Mesenchymal stem cell (in vitro differentiated cells and primary cell): ENCODE results near the gene ACTN4.

Experiments
- DNase-seq: peaks from one replicate; pipeline ENCODE4 v3.0.0-alpha.2; 2013
- H2AFZ ChIP-seq: one replicate; pipeline ENCODE4 v1.6.1; 2013; ENCODE audit warnings: low read depth, mild to moderate bottlenecking, control low read depth, inconsistent platforms, low read length, moderate library complexity
- H2AK5ac ChIP-seq: 2 replicates; pipeline ENCODE4 v1.6.1; 2013; ENCODE audit warnings: low read length, moderate library complexity, mild to moderate bottlenecking, inconsistent platforms; ENCODE audit not compliant: severe bottlenecking
- H2BK120ac ChIP-seq: one replicate; pipeline ENCODE4 v1.6.1; 2013; ENCODE audit warnings: low read depth, mild to moderate bottlenecking, inconsistent platforms, low read length, moderate library complexity
- H2BK12ac ChIP-seq, 2 experiments: one replicate each; pipeline ENCODE4 v1.6.1; 2013; ENCODE audit warnings: inconsistent platforms in 2 of 2, low read length in 2 of 2, mild to moderate bottlenecking in 2 of 2, moderate library complexity in 2 of 2, control low read depth in 1 of 2
- H2BK15ac ChIP-seq: one replicate; pipeline ENCODE4 v1.6.1; 2013; ENCODE audit warnings: mild to moderate bottlenecking, low read depth, inconsistent platforms; ENCODE audit not compliant: poor library complexity, severe bottlenecking
- H2BK5ac ChIP-seq: 2 replicates; pipeline ENCODE4 v1.6.1; 2013; ENCODE audit warnings: low read depth, mild to moderate bottlenecking, low read length, control low read depth, inconsistent platforms; ENCODE audit not compliant: poor library complexity, severe bottlenecking
- H3K14ac ChIP-seq, 2 experiments: one replicate each; pipeline ENCODE4 v1.6.1; 2013; ENCODE audit warnings: inconsistent platforms in 2 of 2, low read length in 2 of 2, control low read depth in 1 of 2, mild to moderate bottlenecking in 1 of 2, moderate library complexity in 1 of 2
- H3K18ac ChIP-seq, 2 experiments: one replicate each; pipeline ENCODE4 v1.6.1; 2013; ENCODE audit warnings: inconsistent platforms in 2 of 2, low read length in 2 of 2, control low read depth in 1 of 2, low read depth in 1 of 2, mild to moderate bottlenecking in 1 of 2
- H3K23ac ChIP-seq, 2 experiments: one replicate each; pipeline ENCODE4 v1.6.1; 2013; ENCODE audit warnings: inconsistent platforms in 2 of 2, low read length in 2 of 2, mild to moderate bottlenecking in 2 of 2, moderate library complexity in 2 of 2, control low read depth in 1 of 2
- H3K27ac ChIP-seq: 2 replicates; pipeline ENCODE4 v1.5.1; 2013; ENCODE audit warnings: mild to moderate bottlenecking, moderate library complexity, low read length, control low read depth, inconsistent platforms; ENCODE audit not compliant: poor library complexity, severe bottlenecking
- H3K27me3 ChIP-seq, 2 experiments: 2 replicates each; pipeline versions ENCODE4 v1.6.1 to v1.7.0; 2013; ENCODE audit warnings: low read length in 2 of 2, mild to moderate bottlenecking in 2 of 2, moderate library complexity in 2 of 2, control low read depth in 1 of 2, inconsistent platforms in 1 of 2; ENCODE audit not compliant: control insufficient read depth in 1 of 2, insufficient read depth in 1 of 2
- H3K36me3 ChIP-seq, 2 experiments: 2 replicates each; pipeline versions ENCODE4 v1.6.1 to v1.7.0; 2013; ENCODE audit warnings: low read length in 2 of 2, control low read depth in 1 of 2, inconsistent platforms in 1 of 2, low read depth in 1 of 2, mild to moderate bottlenecking in 1 of 2; ENCODE audit not compliant: insufficient read depth in 2 of 2, control insufficient read depth in 1 of 2
- H3K4ac ChIP-seq, 2 experiments: one replicate each; pipeline ENCODE4 v1.6.1; 2013; ENCODE audit warnings: inconsistent platforms in 2 of 2, low read length in 2 of 2, mild to moderate bottlenecking in 2 of 2, moderate library complexity in 2 of 2, control low read depth in 1 of 2, low read depth in 1 of 2
- H3K4me1 ChIP-seq: 2 replicates; pipeline ENCODE4 v1.6.1; 2013; ENCODE audit warnings: low read depth, low read length, control low read depth; ENCODE audit not compliant: control insufficient read depth, insufficient read depth
- H3K4me2 ChIP-seq: 2 replicates; pipeline ENCODE4 v1.6.1; 2013; ENCODE audit warnings: low read length, mild to moderate bottlenecking, inconsistent platforms; ENCODE audit not compliant: poor library complexity, severe bottlenecking
- H3K4me3 ChIP-seq, 2 experiments: 2 replicates each; pipeline versions ENCODE4 v1.5.1 to v1.7.0; 2013; ENCODE audit warnings: low read length in 2 of 2, mild to moderate bottlenecking in 2 of 2, control low read depth in 1 of 2, low read depth in 1 of 2; ENCODE audit not compliant: insufficient read depth in 1 of 2
- H3K79me1 ChIP-seq: replicated peaks from 2 replicates; pipeline ENCODE4 v1.6.1; 2013; ENCODE audit warnings: mild to moderate bottlenecking, control low read depth, low read length, inconsistent platforms; ENCODE audit not compliant: poor library complexity, severe bottlenecking
- H3K9ac ChIP-seq: 2 replicates; pipeline ENCODE4 v1.7.0; 2013; ENCODE audit warnings: mild to moderate bottlenecking, low read length, moderate library complexity
- H3K9me3 ChIP-seq: 2 replicates; pipeline ENCODE4 v1.7.0; 2013; ENCODE audit warnings: mild to moderate bottlenecking, low read length; ENCODE audit not compliant: control insufficient read depth
- H4K8ac ChIP-seq: one replicate; pipeline ENCODE4 v1.6.1; 2013; ENCODE audit warnings: inconsistent platforms, mild to moderate bottlenecking, low read length, moderate library complexity
- H4K91ac ChIP-seq: one replicate; pipeline ENCODE4 v1.6.1; 2013; ENCODE audit warnings: mild to moderate bottlenecking, low read length, inconsistent platforms
- WGBS: methylation state at CpG from one replicate; pipeline ENCODE4 v1.1.7; 2013; ENCODE audit warnings: mixed read lengths; 5-methylcytosine and 5-hydroxymethylcytosine counted together

Gene ACTN4

DNA sequence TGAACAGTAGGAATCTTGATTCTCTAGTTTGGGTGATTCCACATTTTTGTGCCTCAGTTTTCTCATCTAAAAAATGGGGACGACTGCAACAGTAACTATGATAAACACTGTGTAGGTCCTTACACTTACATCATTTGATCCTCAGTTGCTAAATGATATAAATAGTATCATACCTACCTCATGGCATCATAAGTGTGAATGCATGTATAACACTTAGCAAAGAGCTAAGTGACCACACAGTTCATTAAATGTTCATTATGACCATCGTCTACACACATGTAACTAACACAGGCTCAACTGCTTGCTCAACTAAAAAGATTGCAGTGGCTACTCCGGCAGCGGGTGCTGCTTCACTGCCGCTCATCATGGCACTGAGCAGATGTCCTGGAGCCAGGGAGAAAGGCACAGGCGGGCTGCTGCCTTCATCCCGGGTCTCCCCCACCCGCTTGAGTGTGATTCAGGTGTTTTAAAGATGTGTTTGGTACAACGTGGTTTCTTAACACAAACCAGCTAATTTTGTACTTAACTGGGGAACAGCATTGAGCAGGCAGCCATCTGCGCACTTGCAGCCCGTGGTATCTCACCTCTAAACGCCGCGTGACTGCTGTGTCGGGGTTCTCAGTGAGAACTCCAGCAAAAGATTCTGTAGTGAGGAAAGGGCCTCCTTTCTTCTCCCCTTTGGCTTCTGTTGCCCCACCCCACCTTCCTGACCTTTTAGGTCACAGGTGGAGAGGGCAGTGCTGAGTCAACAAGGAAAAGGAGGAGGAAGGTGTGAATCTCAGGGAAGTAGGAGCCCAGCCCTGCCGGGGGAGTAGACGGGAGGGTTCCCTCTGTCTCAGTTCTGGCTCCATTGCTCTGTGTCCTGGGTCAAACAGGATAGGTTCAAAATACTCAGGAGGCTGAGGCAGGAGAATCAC, 11.7 kb upstream of the ACTN4 start:
- H3K18ac ChIP-seq: no peak overlapping the region
- no peak overlapping the region for H4K8ac ChIP-seq
- no peak overlapping the region for H2AK5ac ChIP-seq
- 86% methylated on average over 16 of the region's 17 CpGs for WGBS
- H3K4me2 ChIP-seq: no peak overlapping the region
- H3K79me1 ChIP-seq: peaks cover 21% of the 10 kb centered on the region
- no peak overlapping the region for H2AFZ ChIP-seq
- H2BK5ac ChIP-seq: no peak overlapping the region
- no peak overlapping the region for H3K23ac ChIP-seq
- no peaks in the 10 kb centered on the region for H3K9me3 ChIP-seq
- H3K4me1 ChIP-seq: peaks cover 16% of the 10 kb centered on the region
- DNase-seq: no peak
- no peak overlapping the region for H4K91ac ChIP-seq
- no peak overlapping the region for H3K4me3 ChIP-seq
- H3K9ac ChIP-seq: no peak overlapping the region
- H2BK120ac ChIP-seq: no peak overlapping the region
- no peak overlapping the region for H3K27ac ChIP-seq
- no peak overlapping the region for H3K14ac ChIP-seq
- H3K27me3 ChIP-seq: no peaks in the 10 kb centered on the region
- H2BK12ac ChIP-seq: no peak overlapping the region
- peaks cover 37 to 43% of the 10 kb centered on the region in 2 experiments for H3K36me3 ChIP-seq
- no peak overlapping the region for H3K4ac ChIP-seq
- no peak overlapping the region for H2BK15ac ChIP-seq

GRCh38 chr19:38638461-38638860, 9.0 kb upstream of the ACTN4 start:
- H3K27me3 ChIP-seq: no peaks in the 10 kb centered on the region
- H4K91ac ChIP-seq: no peak overlapping the region
- no peak overlapping the region for H3K23ac ChIP-seq
- H3K4me2 ChIP-seq: no peak overlapping the region
- H2BK120ac ChIP-seq: no peak overlapping the region
- H3K4me3 ChIP-seq: no peak overlapping the region
- H3K14ac ChIP-seq: no peak overlapping the region
- no peak for DNase-seq
- H2BK5ac ChIP-seq: no peak overlapping the region
- H2AFZ ChIP-seq: no peak overlapping the region
- H2BK15ac ChIP-seq: no peak overlapping the region
- H3K4ac ChIP-seq: no peak overlapping the region
- peaks cover 11% of the 10 kb centered on the region for H3K4me1 ChIP-seq
- H3K9ac ChIP-seq: no peak overlapping the region
- no peak overlapping the region for H4K8ac ChIP-seq
- peaks cover 24% of the 10 kb centered on the region in 2 experiments for H3K36me3 ChIP-seq
- WGBS: over 99% methylated on average over 3 of the region's 3 CpGs
- H3K9me3 ChIP-seq: no peaks in the 10 kb centered on the region
- H3K18ac ChIP-seq: no peak overlapping the region
- H3K27ac ChIP-seq: no peak overlapping the region
- H2BK12ac ChIP-seq: no peak overlapping the region
- no peak overlapping the region for H2AK5ac ChIP-seq
- peaks cover 15% of the 10 kb centered on the region for H3K79me1 ChIP-seq

GRCh38 chr19:38639679-38640078, 7.8 kb upstream of the ACTN4 start:
- Histone ChIP-seq H3K4me1 (peaks cover 11% of the 10 kb centered on the region), H3K9ac (no peak overlapping the region), H3K18ac (no peak overlapping the region), H3K4me2 (no peak overlapping the region), H4K91ac (no peak overlapping the region), H2BK12ac (peak overlapping the region in 1 of 2 experiments; percentile 6), H2BK5ac (no peak overlapping the region), H3K14ac (no peak overlapping the region), H3K4ac (peak overlapping the region in 1 of 2 experiments; percentile 58), H3K27me3 (no peaks in the 10 kb centered on the region), H2AFZ (no peak overlapping the region), H4K8ac (no peak overlapping the region), H2AK5ac (no peak overlapping the region), H3K27ac (no peak overlapping the region), H2BK120ac (no peak overlapping the region), H3K36me3 (peaks cover 20 to 24% of the 10 kb centered on the region in 2 experiments), H3K23ac (no peak overlapping the region), H2BK15ac (no peak overlapping the region), H3K9me3 (no peaks in the 10 kb centered on the region), H3K4me3 (no peak overlapping the region), H3K79me1 (peaks cover 17% of the 10 kb centered on the region)
- WGBS: 90% methylated on average over 2 of the region's 2 CpGs
- DNase-seq: no peak

- no peak overlapping the region for H2BK120ac ChIP-seq
- 84% methylated on average over 4 of the region's 4 CpGs for WGBS
- H2AK5ac ChIP-seq: no peak overlapping the region
- H3K4me3 ChIP-seq: no peak overlapping the region
- no peak overlapping the region for H4K91ac ChIP-seq
- H3K4ac ChIP-seq: no peak overlapping the region
- no peak overlapping the region for H2BK5ac ChIP-seq
- peaks cover 13% of the 10 kb centered on the region for H3K4me1 ChIP-seq
- no peak for DNase-seq
- no peaks in the 10 kb centered on the region for H3K27me3 ChIP-seq
- H2AFZ ChIP-seq: no peak overlapping the region
- no peak overlapping the region for H3K4me2 ChIP-seq
- no peak overlapping the region for H3K14ac ChIP-seq
- H3K9ac ChIP-seq: no peak overlapping the region
- H2BK12ac ChIP-seq: no peak overlapping the region
- peaks cover 10% of the 10 kb centered on the region for H3K79me1 ChIP-seq
- peaks cover 13 to 17% of the 10 kb centered on the region in 2 experiments for H3K36me3 ChIP-seq
- no peak overlapping the region for H3K18ac ChIP-seq
- H3K23ac ChIP-seq: no peak overlapping the region
- H3K27ac ChIP-seq: no peak overlapping the region
- H3K9me3 ChIP-seq: no peaks in the 10 kb centered on the region
- no peak overlapping the region for H2BK15ac ChIP-seq
- no peak overlapping the region for H4K8ac ChIP-seq
Measured at GRCh38 chr19:38640368-38640767, 7.1 kb upstream of the ACTN4 start.
